Esophagus muscularis mucosa (tissue), 3 donors: ENCODE results near the gene SYTL1.

Experiments
- POLR2A ChIP-seq: fragments of 450-650 bp; IDR thresholded peaks from one replicate; pipeline ENCODE4 v1.6.1; 2017; ENCODE audit warnings: antibody characterized with exemption, moderate library complexity, mild to moderate bottlenecking, low read depth
- TF ChIP-seq, protein P1 (sequence below), 3 experiments: fragments of 200-600 bp in 2 of 3; fragments of 450-650 bp in 1 of 3; sonication (generic) in 2 of 3; IDR thresholded peaks; one replicate each; pipeline ENCODE4 v1.5.1; 2017 to 2019; ENCODE audit warnings: antibody characterized with exemption in 3 of 3, mild to moderate bottlenecking in 2 of 3, moderate library complexity in 1 of 3

DNA sequence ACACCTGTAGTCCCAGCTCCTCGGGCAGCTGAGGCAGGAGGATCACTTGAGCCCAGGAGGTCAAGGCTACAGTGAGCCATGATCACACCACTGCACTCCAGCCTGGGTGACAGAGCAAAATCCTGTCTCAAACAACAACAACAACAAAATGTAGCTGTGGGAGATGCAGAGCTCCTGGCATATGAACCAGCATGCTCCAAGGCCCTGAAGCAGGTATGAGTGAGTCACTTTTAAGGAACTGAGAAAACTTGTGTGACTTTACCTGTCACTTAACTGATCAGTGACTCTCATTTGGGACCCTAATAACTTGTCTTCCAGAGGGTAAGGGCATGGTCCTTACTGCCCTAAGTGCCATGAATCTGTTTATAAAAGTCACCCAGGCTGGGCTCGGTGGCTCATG is 39.2 kb upstream of the SYTL1 start:
- TF ChIP-seq, protein P1, sequence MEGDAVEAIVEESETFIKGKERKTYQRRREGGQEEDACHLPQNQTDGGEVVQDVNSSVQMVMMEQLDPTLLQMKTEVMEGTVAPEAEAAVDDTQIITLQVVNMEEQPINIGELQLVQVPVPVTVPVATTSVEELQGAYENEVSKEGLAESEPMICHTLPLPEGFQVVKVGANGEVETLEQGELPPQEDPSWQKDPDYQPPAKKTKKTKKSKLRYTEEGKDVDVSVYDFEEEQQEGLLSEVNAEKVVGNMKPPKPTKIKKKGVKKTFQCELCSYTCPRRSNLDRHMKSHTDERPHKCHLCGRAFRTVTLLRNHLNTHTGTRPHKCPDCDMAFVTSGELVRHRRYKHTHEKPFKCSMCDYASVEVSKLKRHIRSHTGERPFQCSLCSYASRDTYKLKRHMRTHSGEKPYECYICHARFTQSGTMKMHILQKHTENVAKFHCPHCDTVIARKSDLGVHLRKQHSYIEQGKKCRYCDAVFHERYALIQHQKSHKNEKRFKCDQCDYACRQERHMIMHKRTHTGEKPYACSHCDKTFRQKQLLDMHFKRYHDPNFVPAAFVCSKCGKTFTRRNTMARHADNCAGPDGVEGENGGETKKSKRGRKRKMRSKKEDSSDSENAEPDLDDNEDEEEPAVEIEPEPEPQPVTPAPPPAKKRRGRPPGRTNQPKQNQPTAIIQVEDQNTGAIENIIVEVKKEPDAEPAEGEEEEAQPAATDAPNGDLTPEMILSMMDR (IDR thresholded peaks at IDR 0.05): no peak
- TF ChIP-seq POLR2A: no peak
